ENCODE measurements around the gene CSTPP1. TPM values are rescaled to one million over a fixed set of nuclear protein-coding genes. Genes with fewer than 3 reads are reported as not detected.

Gene CSTPP1
- 24.4 and 26.0 TPM in 2 replicates for total RNA-seq

GRCh38 chr11:46936138-46937110 is at the start of gene CSTPP1:
Gene CSTPP1 (plus strand): TSS chr11:46936761. CDS start chr11:46936806, 45 bp downstream.

GRCh38 chr11:46918083-46918787 is 18.3 kb upstream of the CSTPP1 start, which contains the start of gene LRP4:
Gene LRP4 (minus strand): TSS chr11:46918550. CDS start chr11:46918379, 171 bp downstream.

GRCh38 chr11:47176328-47177228 is 240.0 kb downstream of the CSTPP1 start, which contains the start of gene ARFGAP2:
Gene ARFGAP2 (minus strand): TSS chr11:47176879. CDS start chr11:47176853, 26 bp downstream.

GRCh38 chr11:47186076-47186699 is 249.6 kb downstream of the CSTPP1 start, which contains the start of gene PACSIN3:
Gene PACSIN3 (minus strand): TSS chr11:47186434. CDS start chr11:47182727, 3,707 bp downstream.

Other genes starting within 250 kb of the CSTPP1 start
- 48.4 and 59.6 TPM in 2 replicates for gene ARHGAP1, start 236.1 kb upstream of the CSTPP1 start, total RNA-seq
- gene ZNF408, start 235.7 kb upstream of the CSTPP1 start, total RNA-seq, result 14.7 and 21.3 TPM in 2 replicates
- gene F2, start 217.5 kb upstream of the CSTPP1 start, total RNA-seq, result not detected in 2 replicates
- 31.7 and 40.3 TPM in 2 replicates for gene CKAP5, start 90.5 kb upstream of the CSTPP1 start, total RNA-seq
- gene LRP4, start 18.2 kb upstream of the CSTPP1 start, total RNA-seq, result 5.7 and 10.3 TPM in 2 replicates
- 67.5 and 71.2 TPM in 2 replicates for gene ARFGAP2, start 240.1 kb downstream of the CSTPP1 start, total RNA-seq
- 35.8 and 35.9 TPM in 2 replicates for gene PACSIN3, start 249.7 kb downstream of the CSTPP1 start, total RNA-seq

Data from pericardium fibroblast (primary cell).